Thoracic aorta (tissue), 2 donors: ENCODE measurements around the gene PNPLA6. TPM values are rescaled to one million over a fixed set of nuclear protein-coding genes. Genes with fewer than 3 reads are reported as not detected.

ENCODE experiments used
- ATAC-seq: fragments of 150-250 bp; one replicate; pipeline ENCODE4 v1.8.0; 2017; ENCODE audit warnings: low read depth; ENCODE audit not compliant: insufficient number of reproducible peaks, low FRiP score
- DNase-seq: peaks from one replicate; pipeline ENCODE4 v3.0.0-alpha.2; 2020; ENCODE audit warnings: low spot score
- H3K27ac ChIP-seq, 2 donors: fragments of 200-600 bp; sonication (generic); 1 replicate in 1 of 2; 2 replicates in 1 of 2; pipeline ENCODE4 v1.5.1; 2016; ENCODE audit warnings: mild to moderate bottlenecking in 2 of 2, moderate library complexity in 2 of 2
- H3K27me3 ChIP-seq: fragments of 200-600 bp; sonication (generic); replicated peaks from 2 replicates; pipeline ENCODE4 v1.6.0; 2016; ENCODE audit warnings: mild to moderate bottlenecking; ENCODE audit not compliant: insufficient read depth
- H3K36me3 ChIP-seq: fragments of 200-600 bp; sonication (generic); one replicate; pipeline ENCODE4 v1.5.1; 2016
- H3K4me1 ChIP-seq, 2 donors: fragments of 200-600 bp; sonication (generic); 1 replicate in 1 of 2; 2 replicates in 1 of 2; pipeline versions ENCODE4 v1.5.1 to v1.6.0; 2016; ENCODE audit warnings: low read depth in 2 of 2, mild to moderate bottlenecking in 1 of 2; ENCODE audit not compliant: control insufficient read depth in 1 of 2
- H3K4me3 ChIP-seq: fragments of 200-600 bp; sonication (generic); 2 replicates; pipeline ENCODE4 v1.5.1; 2016; ENCODE audit warnings: mild to moderate bottlenecking
- H3K9me3 ChIP-seq: fragments of 200-600 bp; sonication (generic); 2 replicates; pipeline ENCODE4 v1.5.1; 2016
- total RNA-seq, 2 donors: library from RNA; depleted of rRNA; stranded (reverse); fragments of >200 nt; gene quantifications; one replicate each; pipeline versions ENCODE4 v1.1.0 to v1.2.3, GENCODE V29; 2016
- TF ChIP-seq, protein P1 (sequence below): fragments of 200-600 bp; sonication (generic); IDR thresholded peaks from one replicate; pipeline ENCODE4 v1.5.1; 2019; ENCODE audit warnings: antibody characterized with exemption

PNPLA6 gene
- total RNA-seq, 2 donors from 2014 or later, result 128 to 143 TPM

DNA sequence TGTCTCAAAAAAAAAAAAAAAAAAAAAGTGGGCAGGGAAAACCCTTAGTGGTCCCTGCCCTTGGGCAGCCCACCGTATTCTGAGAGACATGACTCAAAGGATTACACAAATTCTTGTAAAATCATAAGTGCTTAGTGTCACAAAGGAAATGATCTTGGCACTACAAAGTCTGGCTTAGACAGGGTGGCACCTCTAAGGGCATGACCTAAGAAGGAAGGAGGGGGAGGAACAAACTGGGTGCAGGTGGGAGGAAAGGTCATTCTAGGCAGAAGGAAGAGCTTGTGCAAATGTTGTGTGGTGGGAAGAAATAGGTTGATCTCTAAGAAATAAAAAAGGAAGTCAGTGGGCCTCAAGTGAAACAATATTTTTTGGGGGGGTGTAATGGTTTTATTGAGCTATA is 10.4 kb downstream of the PNPLA6 start:
- DNase-seq (no peak), ATAC-seq (no peak)
- Histone ChIP-seq H3K36me3 (peaks cover 41% of the 10 kb centered on the region), H3K27me3 (no peaks in the 10 kb centered on the region), H3K4me1 (no peaks in the 10 kb centered on the region), H3K4me3 (no peak overlapping the region), H3K9me3 (no peaks in the 10 kb centered on the region), H3K27ac (no peak overlapping the region)
- TF ChIP-seq, protein P1, sequence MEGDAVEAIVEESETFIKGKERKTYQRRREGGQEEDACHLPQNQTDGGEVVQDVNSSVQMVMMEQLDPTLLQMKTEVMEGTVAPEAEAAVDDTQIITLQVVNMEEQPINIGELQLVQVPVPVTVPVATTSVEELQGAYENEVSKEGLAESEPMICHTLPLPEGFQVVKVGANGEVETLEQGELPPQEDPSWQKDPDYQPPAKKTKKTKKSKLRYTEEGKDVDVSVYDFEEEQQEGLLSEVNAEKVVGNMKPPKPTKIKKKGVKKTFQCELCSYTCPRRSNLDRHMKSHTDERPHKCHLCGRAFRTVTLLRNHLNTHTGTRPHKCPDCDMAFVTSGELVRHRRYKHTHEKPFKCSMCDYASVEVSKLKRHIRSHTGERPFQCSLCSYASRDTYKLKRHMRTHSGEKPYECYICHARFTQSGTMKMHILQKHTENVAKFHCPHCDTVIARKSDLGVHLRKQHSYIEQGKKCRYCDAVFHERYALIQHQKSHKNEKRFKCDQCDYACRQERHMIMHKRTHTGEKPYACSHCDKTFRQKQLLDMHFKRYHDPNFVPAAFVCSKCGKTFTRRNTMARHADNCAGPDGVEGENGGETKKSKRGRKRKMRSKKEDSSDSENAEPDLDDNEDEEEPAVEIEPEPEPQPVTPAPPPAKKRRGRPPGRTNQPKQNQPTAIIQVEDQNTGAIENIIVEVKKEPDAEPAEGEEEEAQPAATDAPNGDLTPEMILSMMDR, result no peak

DNA sequence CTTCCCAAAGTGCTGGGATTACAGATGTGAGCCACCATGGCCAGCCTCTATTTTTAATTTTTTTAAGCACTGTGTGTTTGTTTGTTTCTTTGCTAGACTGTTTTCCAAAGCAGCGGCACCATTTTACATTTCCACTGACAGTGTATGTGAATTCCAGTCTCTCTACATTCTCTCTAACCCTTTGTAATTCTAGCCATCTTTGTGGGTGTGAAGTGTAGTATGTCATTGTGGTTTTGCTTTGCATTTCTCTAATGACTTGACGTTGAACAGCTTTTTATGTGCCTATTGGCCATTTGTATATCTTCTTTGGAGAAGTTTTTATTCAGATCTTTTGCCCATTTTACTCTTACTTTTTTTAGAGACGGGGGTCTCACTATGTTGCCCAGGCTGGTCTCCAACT is 11.6 kb downstream of the PNPLA6 start:
- Histone ChIP-seq H3K9me3 (no peaks in the 10 kb centered on the region), H3K27ac (no peak overlapping the region), H3K27me3 (no peaks in the 10 kb centered on the region), H3K36me3 (peaks cover 32% of the 10 kb centered on the region), H3K4me3 (no peak overlapping the region), H3K4me1 (no peaks in the 10 kb centered on the region)
- DNase-seq, result no peak
- no peak for ATAC-seq
- TF ChIP-seq, protein P1, result no peak

DNA sequence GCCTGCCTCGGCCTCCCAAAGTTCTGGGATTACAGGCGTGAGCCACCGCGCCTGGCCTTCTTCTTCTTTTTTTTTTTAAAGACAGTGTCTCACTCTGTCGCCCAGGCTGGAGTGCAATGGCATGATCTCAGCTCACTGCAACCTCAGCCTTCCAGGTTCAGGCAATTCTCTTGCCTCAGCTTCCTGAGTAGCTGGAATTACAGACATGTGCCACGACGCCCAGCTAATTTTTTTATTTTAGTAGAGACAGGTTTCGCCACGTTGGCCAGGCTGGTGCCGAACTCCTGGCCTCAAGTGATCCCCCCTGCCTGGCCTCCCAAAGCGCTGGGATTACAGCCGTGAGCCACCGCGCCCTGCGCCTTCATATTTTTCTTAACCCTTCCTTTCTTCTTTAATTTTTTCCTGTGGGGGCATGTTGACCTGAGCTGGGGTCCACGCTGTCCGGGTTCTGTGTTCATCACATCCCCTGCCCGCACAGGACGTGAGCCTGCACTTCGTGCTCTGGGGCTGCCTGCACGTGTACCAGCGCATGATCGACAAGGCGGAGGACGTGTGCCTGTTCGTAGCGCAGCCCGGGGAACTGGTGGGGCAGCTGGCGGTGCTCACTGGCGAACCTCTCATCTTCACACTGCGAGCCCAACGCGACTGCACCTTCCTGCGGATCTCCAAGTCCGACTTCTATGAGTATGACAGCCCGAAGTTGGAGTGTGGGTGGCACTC is 14.1 kb downstream of the PNPLA6 start:
- Histone ChIP-seq H3K27ac (no peak overlapping the region), H3K9me3 (no peaks in the 10 kb centered on the region), H3K36me3 (peaks cover 29% of the 10 kb centered on the region), H3K27me3 (no peaks in the 10 kb centered on the region), H3K4me1 (no peaks in the 10 kb centered on the region), H3K4me3 (no peak overlapping the region)
- ATAC-seq (no peak), DNase-seq (no peak)
- TF ChIP-seq, protein P1, result no peak

DNA sequence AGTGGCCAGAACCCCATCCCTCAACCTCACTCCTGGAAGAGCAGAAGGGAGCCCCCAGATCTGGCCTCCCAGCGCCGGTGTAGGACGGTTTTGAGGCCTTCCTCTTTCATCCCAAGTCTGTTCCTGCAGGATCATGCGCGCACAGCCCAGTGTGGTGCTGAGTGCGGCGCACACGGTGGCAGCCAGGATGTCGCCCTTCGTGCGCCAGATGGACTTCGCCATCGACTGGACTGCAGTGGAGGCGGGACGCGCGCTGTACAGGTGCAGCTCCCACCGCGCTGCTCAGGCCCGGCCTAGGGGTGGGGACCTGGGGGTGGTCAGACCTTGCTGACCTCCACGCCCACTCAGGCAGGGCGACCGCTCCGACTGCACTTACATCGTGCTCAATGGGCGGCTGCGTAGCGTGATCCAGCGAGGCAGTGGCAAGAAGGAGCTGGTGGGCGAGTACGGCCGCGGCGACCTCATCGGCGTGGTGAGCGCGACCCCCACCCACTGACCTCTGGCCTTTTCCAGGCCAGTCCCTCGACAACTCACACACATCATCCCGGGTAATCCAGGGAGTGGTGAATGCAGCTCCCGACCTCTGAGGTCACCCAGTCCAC is 14.8 kb downstream of the PNPLA6 start:
- Histone ChIP-seq H3K4me3 (no peak overlapping the region), H3K9me3 (no peaks in the 10 kb centered on the region), H3K27me3 (no peaks in the 10 kb centered on the region), H3K27ac (no peak overlapping the region), H3K36me3 (peaks cover 35% of the 10 kb centered on the region), H3K4me1 (no peaks in the 10 kb centered on the region)
- DNase-seq (no peak), ATAC-seq (no peak)
- TF ChIP-seq, protein P1, result no peak

DNA sequence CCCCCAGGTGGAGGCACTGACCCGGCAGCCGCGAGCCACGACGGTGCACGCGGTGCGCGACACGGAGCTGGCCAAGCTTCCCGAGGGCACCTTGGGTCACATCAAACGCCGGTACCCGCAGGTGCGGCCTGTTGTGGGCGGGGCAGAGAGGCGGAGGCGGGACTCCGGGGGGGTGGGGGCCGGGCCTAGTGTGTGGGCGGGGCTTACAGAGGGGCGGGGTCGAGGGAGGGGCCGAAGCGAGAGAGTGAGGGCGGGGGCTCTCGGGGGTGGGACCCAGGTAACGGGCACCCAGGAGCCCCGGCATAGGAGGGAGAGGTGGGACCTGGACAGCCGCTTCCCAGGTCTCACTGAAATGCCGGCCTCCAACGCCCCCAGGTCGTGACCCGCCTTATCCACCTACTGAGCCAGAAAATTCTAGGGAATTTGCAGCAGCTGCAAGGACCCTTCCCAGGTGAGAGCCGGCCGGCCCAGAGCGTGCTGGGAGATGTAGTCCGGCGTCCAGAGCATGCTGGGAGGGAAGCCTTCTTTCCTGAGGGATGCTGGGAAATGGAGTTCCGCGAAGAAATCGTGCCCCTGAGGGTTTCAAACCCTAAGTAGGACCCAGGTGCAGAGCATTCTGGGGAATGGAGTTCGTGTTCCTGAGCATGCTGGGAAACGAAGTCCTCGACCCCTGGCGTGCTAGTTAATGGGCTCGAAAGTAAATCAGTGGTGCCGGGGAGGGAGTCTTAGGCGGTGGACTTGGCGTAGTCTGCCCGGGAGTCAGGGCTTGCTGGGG is 15.7 kb downstream of the PNPLA6 start:
- TF ChIP-seq, protein P1, result no peak
- H3K36me3 ChIP-seq, result peaks cover 38% of the 10 kb centered on the region
- no peak for ATAC-seq
- no peaks in the 10 kb centered on the region for H3K27me3 ChIP-seq
- H3K27ac ChIP-seq, result no peak overlapping the region
- no peaks in the 10 kb centered on the region for H3K9me3 ChIP-seq
- no peaks in the 10 kb centered on the region for H3K4me1 ChIP-seq
- peak overlapping the region; percentile 18 for H3K4me3 ChIP-seq
- no peak for DNase-seq
